GM19238 (cell line): ENCODE data around the gene TFIP11.

Experiments
- DNase-seq: peaks from one replicate; pipeline ENCODE4 v3.0.0; 2011; ENCODE audit warnings: low spot score; ENCODE audit not compliant: insufficient read length

Gene TFIP11

GRCh38 chr22:26512149-26512793, at the start of gene TFIP11:
TSS of gene TFIP11 (minus strand) at chr22:26512473. CDS start at chr22:26510272, 2,201 bp downstream.
- peak; percentile 95 for DNase-seq

- no peak for DNase-seq
Measured at GRCh38 chr22:26561756-26562417, 49.6 kb upstream of the TFIP11 start.

- no peak for DNase-seq
Measured at GRCh38 chr22:26559961-26560575, 47.8 kb upstream of the TFIP11 start.

- DNase-seq, result no peak
Measured at GRCh38 chr22:26558248-26558895, 46.1 kb upstream of the TFIP11 start.

- no peak for DNase-seq
Measured at GRCh38 chr22:26556904-26557303, 44.6 kb upstream of the TFIP11 start.

- no peak for DNase-seq
Measured at GRCh38 chr22:26555478-26555877, 43.2 kb upstream of the TFIP11 start.

GRCh38 chr22:26554956-26555355, 42.7 kb upstream of the TFIP11 start:
- DNase-seq, result no peak

- no peak for DNase-seq
Measured at GRCh38 chr22:26553056-26553752, 40.9 kb upstream of the TFIP11 start.

GRCh38 chr22:26552466-26552865, 40.2 kb upstream of the TFIP11 start:
- no peak for DNase-seq

GRCh38 chr22:26551568-26551967, 39.3 kb upstream of the TFIP11 start:
- DNase-seq, result no peak

- no peak for DNase-seq
Measured at GRCh38 chr22:26550498-26551033, 38.3 kb upstream of the TFIP11 start.

GRCh38 chr22:26549902-26550497, 37.7 kb upstream of the TFIP11 start:
- no peak for DNase-seq

GRCh38 chr22:26548984-26549383, 36.7 kb upstream of the TFIP11 start:
- DNase-seq, result no peak

GRCh38 chr22:26548303-26548702, 36.0 kb upstream of the TFIP11 start:
- no peak for DNase-seq

- DNase-seq, result no peak
Measured at GRCh38 chr22:26547837-26548236, 35.6 kb upstream of the TFIP11 start.

- no peak for DNase-seq
Measured at GRCh38 chr22:26547426-26547825, 35.2 kb upstream of the TFIP11 start.

- DNase-seq, result no peak
Measured at GRCh38 chr22:26546282-26546681, 34.0 kb upstream of the TFIP11 start.

- DNase-seq, result no peak
Measured at GRCh38 chr22:26545827-26546226, 33.6 kb upstream of the TFIP11 start.

GRCh38 chr22:26545385-26545784, 33.1 kb upstream of the TFIP11 start:
- no peak for DNase-seq

- DNase-seq, result no peak
Measured at GRCh38 chr22:26544489-26544888, 32.2 kb upstream of the TFIP11 start.

- DNase-seq, result no peak
Measured at GRCh38 chr22:26542831-26543230, 30.6 kb upstream of the TFIP11 start.
